Chondrocyte (in vitro differentiated cells): ENCODE data around the gene MESP1. TPM values are rescaled to one million over a fixed set of nuclear protein-coding genes. Genes with fewer than 3 reads are reported as not detected.

ENCODE experiments used
- DNase-seq: peaks from one replicate; pipeline ENCODE4 v3.0.0; 2021; ENCODE audit warnings: mixed read lengths, low spot score
- H3K27ac Mint-ChIP-seq: one replicate; pipeline ENCODE4 v1.8.0; 2021; ENCODE audit warnings: mild to moderate bottlenecking, moderate library complexity, mixed read lengths; ENCODE audit not compliant: unreplicated experiment
- H3K27me3 Mint-ChIP-seq: 2 replicates; pipeline ENCODE4 v1.8.0; 2021; ENCODE audit warnings: low read depth, mixed read lengths
- H3K36me3 Mint-ChIP-seq: 2 replicates; pipeline ENCODE4 v1.8.0; 2021; ENCODE audit warnings: low read depth, mixed read lengths
- H3K4me1 Mint-ChIP-seq: 2 replicates; pipeline ENCODE4 v1.8.0; 2021; ENCODE audit warnings: low read depth, mild to moderate bottlenecking, mixed read lengths
- H3K4me3 Mint-ChIP-seq: one replicate; pipeline ENCODE4 v1.8.0; 2021; ENCODE audit warnings: mild to moderate bottlenecking, moderate library complexity, mixed read lengths; ENCODE audit not compliant: unreplicated experiment
- H3K9me3 Mint-ChIP-seq: 2 replicates; pipeline ENCODE4 v1.8.0; 2021; ENCODE audit warnings: low read depth, mixed read lengths
- CTCF ChIP-seq: fragments of 200-600 bp; sonication (generic); IDR thresholded peaks from 2 replicates; pipeline ENCODE4 v1.5.0; 2021; ENCODE audit warnings: antibody characterized with exemption, mild to moderate bottlenecking, moderate library complexity
- total RNA-seq: library from RNA; stranded (reverse); gene quantifications from 3 replicates; pipeline ENCODE4 v1.2.1, GENCODE V29; 2021

The MESP1 gene
- total RNA-seq, 1 donor from 2014 or later = 0.97 TPM

- Mint-ChIP-seq H3K4me3 (no peak overlapping the region), H3K9me3 (no peaks in the 10 kb centered on the region), H3K27me3 (no peaks in the 10 kb centered on the region), H3K27ac (no peak overlapping the region), H3K4me1 (peaks cover 16% of the 10 kb centered on the region), H3K36me3 (peaks cover 31% of the 10 kb centered on the region)
- TF ChIP-seq CTCF = no peak
- DNase-seq = no peak
Observed at GRCh38 chr15:89795996-89796395, 44.9 kb upstream of the MESP1 start.

- no peak overlapping the region for H3K4me3 Mint-ChIP-seq
- H3K36me3 Mint-ChIP-seq = peaks cover 34% of the 10 kb centered on the region
Observed at GRCh38 chr15:89794627-89795241, 43.7 kb upstream of the MESP1 start.

GRCh38 chr15:89792106-89792805, 41.2 kb upstream of the MESP1 start:
- Mint-ChIP-seq H3K4me1 (peaks cover 16% of the 10 kb centered on the region), H3K27ac (no peak overlapping the region), H3K9me3 (peaks cover 9% of the 10 kb centered on the region), H3K4me3 (no peak overlapping the region), H3K27me3 (no peaks in the 10 kb centered on the region), H3K36me3 (peaks cover 31% of the 10 kb centered on the region)
- no peak for TF ChIP-seq CTCF
- DNase-seq = peak; percentile 81

More at GRCh38 chr15:89794627-89795241, 43.7 kb upstream of the MESP1 start:
- peak; percentile 11 for DNase-seq
- no peak for TF ChIP-seq CTCF
- peaks cover 16% of the 10 kb centered on the region for H3K4me1 Mint-ChIP-seq
- no peaks in the 10 kb centered on the region for H3K27me3 Mint-ChIP-seq
- peak overlapping the region; percentile 87 for H3K27ac Mint-ChIP-seq
- no peaks in the 10 kb centered on the region for H3K9me3 Mint-ChIP-seq

- DNase-seq = peak; percentile 67
- Mint-ChIP-seq H3K36me3 (peaks cover 26% of the 10 kb centered on the region), H3K4me3 (no peak overlapping the region)
Observed at GRCh38 chr15:89790661-89791060, 39.6 kb upstream of the MESP1 start.

More at GRCh38 chr15:89790661-89791060, 39.6 kb upstream of the MESP1 start:
- Mint-ChIP-seq H3K9me3 (peaks cover 9% of the 10 kb centered on the region), H3K27ac (no peak overlapping the region), H3K4me1 (peaks cover 19% of the 10 kb centered on the region), H3K27me3 (no peaks in the 10 kb centered on the region)
- TF ChIP-seq CTCF = no peak
